ENCODE results near the gene SMIM1.
"Not testable (repeated sequence)": the region's sequence is repeated elsewhere in the genome, so short reads cannot be mapped to it uniquely, and the experiment has no call there.

SMIM1 gene

DNA sequence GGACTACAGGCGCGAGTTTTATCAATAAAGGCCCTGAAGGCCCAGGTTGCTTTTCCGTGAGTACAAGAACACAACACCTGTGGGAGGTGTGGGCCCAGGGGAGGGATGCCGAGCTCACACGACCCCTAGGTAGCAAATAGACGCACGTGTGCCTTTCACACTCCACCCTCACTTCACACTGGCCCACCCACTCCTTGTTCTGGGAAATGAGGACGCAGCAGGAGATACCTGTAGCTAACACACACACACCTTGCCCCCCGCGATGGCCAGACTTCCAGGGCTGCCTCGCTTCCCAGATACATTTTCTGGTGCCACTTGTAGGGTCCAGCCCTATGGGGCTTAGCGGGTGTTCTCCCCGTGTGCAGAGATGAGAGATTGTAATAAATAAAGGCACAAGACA is 24.6 kb upstream of the SMIM1 start:
- no peaks in the 10 kb centered on the region for H3K9me3 ChIP-seq (ENCODE audit: control insufficient read depth, low read length)
- H2AFZ ChIP-seq, result peak overlapping the region; percentile 73
- no peaks in the 10 kb centered on the region for H3K4me1 ChIP-seq
- no peaks in the 10 kb centered on the region for H3K27me3 ChIP-seq (ENCODE audit: control insufficient read depth, insufficient read depth, low read length)
- H3K36me3 ChIP-seq (ENCODE audit: control insufficient read depth, insufficient read depth, low read length), result no peaks in the 10 kb centered on the region
- TF ChIP-seq, protein P1, sequence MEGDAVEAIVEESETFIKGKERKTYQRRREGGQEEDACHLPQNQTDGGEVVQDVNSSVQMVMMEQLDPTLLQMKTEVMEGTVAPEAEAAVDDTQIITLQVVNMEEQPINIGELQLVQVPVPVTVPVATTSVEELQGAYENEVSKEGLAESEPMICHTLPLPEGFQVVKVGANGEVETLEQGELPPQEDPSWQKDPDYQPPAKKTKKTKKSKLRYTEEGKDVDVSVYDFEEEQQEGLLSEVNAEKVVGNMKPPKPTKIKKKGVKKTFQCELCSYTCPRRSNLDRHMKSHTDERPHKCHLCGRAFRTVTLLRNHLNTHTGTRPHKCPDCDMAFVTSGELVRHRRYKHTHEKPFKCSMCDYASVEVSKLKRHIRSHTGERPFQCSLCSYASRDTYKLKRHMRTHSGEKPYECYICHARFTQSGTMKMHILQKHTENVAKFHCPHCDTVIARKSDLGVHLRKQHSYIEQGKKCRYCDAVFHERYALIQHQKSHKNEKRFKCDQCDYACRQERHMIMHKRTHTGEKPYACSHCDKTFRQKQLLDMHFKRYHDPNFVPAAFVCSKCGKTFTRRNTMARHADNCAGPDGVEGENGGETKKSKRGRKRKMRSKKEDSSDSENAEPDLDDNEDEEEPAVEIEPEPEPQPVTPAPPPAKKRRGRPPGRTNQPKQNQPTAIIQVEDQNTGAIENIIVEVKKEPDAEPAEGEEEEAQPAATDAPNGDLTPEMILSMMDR (IDR thresholded peaks at IDR 0.05), result no peak
- H3K4me2 ChIP-seq (ENCODE audit: low read length), result peak overlapping the region; percentile 73
- no peaks in the 10 kb centered on the region for H3K79me2 ChIP-seq
- H3K4me3 ChIP-seq (ENCODE audit: low read depth, low read length), result peak overlapping the region; percentile 64
- H3K9ac ChIP-seq, result no peak overlapping the region
- no peak overlapping the region for H3K27ac ChIP-seq

DNA sequence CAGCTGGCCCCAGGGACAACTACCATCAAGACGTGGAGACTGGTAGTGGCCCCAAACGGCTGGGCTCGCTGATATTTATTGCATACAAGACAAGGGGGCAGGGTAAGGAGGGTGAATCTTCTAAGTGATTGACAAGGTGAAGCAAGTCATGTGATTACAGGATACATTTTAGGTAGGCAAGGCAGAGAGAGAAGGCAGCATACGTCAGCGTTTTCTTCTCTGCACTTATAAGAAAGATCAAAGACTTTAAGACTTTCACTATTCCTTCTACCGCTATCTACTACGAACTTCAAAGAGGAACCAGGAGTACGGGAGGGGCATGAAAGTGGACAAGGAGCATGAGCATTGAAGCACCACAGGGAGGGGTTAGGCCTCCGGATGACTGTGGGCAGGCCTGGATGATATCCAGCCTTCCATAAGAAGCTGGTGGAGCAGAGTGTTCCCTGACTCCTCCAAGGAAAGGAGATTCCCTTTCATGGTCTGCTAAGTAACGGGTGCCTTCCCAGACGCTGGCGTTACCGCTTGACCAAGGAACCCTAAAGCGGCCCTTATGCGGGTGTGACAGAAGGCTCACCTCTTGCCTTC is 24.1 kb upstream of the SMIM1 start:
- H3K79me2 ChIP-seq; H3K9ac ChIP-seq; H3K36me3 ChIP-seq (ENCODE audit: control insufficient read depth, insufficient read depth, low read length); H3K27me3 ChIP-seq (ENCODE audit: control insufficient read depth, insufficient read depth, low read length); H3K4me3 ChIP-seq (ENCODE audit: low read depth, low read length); H2AFZ ChIP-seq; H3K27ac ChIP-seq; H3K9me3 ChIP-seq (ENCODE audit: control insufficient read depth, low read length); H3K4me1 ChIP-seq; H3K4me2 ChIP-seq (ENCODE audit: low read length): not testable (repeated sequence)

DNA sequence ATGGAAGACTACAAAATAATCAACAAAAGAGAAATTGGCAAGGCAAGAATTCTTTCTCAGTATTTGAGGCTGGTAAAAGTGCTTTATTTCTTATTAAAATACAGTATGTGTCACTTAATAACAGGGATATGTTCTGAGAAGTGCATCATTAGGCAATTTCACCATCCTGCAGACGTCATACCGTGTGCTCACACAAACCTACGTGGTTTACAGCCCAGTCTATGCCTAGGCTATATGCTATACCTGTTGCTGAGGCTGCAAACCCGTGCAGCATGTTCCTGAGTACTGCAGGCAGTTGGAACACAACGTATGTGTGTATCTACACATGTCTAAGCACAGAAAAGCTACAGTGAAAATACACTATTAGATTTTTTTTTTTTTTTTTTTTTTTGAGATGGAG is 23.0 kb upstream of the SMIM1 start:
- H3K27me3 ChIP-seq (ENCODE audit: control insufficient read depth, insufficient read depth, low read length), result no peaks in the 10 kb centered on the region
- no peaks in the 10 kb centered on the region for H3K79me2 ChIP-seq
- H3K9me3 ChIP-seq (ENCODE audit: control insufficient read depth, low read length), result no peaks in the 10 kb centered on the region
- TF ChIP-seq, protein P1 (IDR thresholded peaks at IDR 0.05), result no peak
- H2AFZ ChIP-seq, result no peak overlapping the region
- no peak overlapping the region for H3K4me3 ChIP-seq (ENCODE audit: low read depth, low read length)
- no peak overlapping the region for H3K4me2 ChIP-seq (ENCODE audit: low read length)
- H3K9ac ChIP-seq, result no peak overlapping the region
- H3K36me3 ChIP-seq (ENCODE audit: control insufficient read depth, insufficient read depth, low read length), result no peaks in the 10 kb centered on the region
- no peaks in the 10 kb centered on the region for H3K4me1 ChIP-seq
- no peak overlapping the region for H3K27ac ChIP-seq

DNA sequence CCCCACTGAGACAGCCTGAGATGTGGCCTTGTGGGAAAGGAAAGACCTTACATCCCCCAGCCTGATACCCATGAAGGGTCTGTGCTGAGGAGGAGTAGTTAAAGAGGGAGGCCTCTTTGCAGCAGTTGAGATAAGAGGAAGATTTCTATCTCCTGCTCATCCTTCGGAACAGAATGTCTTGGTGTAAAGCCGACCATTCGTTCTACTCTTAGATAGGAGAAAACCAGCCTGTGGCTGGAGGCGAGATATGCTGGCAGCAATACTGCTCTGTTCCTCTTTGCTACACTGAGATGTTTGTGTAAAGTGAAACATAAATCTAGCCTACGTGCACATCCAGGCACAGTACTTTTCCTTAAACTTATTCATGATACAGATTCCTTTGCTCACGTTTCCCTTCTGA is 21.8 kb upstream of the SMIM1 start:
- TF ChIP-seq, protein P1 (IDR thresholded peaks at IDR 0.05), result no peak
- no peaks in the 10 kb centered on the region for H3K4me1 ChIP-seq
- H3K9me3 ChIP-seq (ENCODE audit: control insufficient read depth, low read length), result no peaks in the 10 kb centered on the region
- H2AFZ ChIP-seq, result no peak overlapping the region
- H3K27ac ChIP-seq, result no peak overlapping the region
- H3K4me2 ChIP-seq (ENCODE audit: low read length), result no peak overlapping the region
- no peaks in the 10 kb centered on the region for H3K27me3 ChIP-seq (ENCODE audit: control insufficient read depth, insufficient read depth, low read length)
- no peaks in the 10 kb centered on the region for H3K79me2 ChIP-seq
- no peak overlapping the region for H3K9ac ChIP-seq
- H3K4me3 ChIP-seq (ENCODE audit: low read depth, low read length), result no peak overlapping the region
- no peaks in the 10 kb centered on the region for H3K36me3 ChIP-seq (ENCODE audit: control insufficient read depth, insufficient read depth, low read length)

DNA sequence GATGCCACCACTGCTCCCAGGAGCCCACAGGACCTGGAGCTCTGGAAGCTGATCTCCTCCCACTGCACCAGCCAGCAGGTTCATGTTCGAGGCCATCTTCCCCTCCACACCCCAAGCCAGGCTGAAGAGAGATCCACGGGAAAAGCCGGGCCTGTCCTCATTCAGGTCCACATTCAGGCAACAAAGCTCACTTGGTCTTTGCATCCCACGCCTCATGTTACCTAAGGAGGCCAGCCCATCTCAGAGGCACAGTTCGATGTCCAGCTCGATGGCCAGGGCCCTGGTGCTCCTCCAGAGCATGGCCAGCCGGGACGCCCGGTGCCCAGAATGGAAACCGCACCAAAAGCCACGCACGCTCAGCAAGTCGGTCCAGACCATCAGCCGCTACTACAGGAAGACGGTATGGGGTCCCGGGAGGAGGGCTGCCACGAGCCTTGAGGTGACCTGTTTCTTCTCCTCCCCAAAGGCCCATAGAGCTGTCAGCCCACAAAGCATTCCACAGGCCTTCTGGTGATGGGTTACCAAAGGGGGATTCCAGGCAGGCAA is 20.1 kb upstream of the SMIM1 start, which contains the start of gene CCDC27:
TSS of gene CCDC27 (plus strand) at position 51 of the 546 bp plus-strand sequence. CDS start at position 83, 32 bp downstream.
- H3K27me3 ChIP-seq (ENCODE audit: control insufficient read depth, insufficient read depth, low read length), result no peaks in the 10 kb centered on the region
- TF ChIP-seq, protein P1 (IDR thresholded peaks at IDR 0.05), result no peak

More for the DNA sequence above, 20.1 kb upstream of the SMIM1 start, which contains the start of gene CCDC27:
- no peaks in the 10 kb centered on the region for H3K4me1 ChIP-seq
- H3K79me2 ChIP-seq, result no peaks in the 10 kb centered on the region
- H3K9ac ChIP-seq, result no peak within 1 kb of the TSS
- H2AFZ ChIP-seq, result no peak within 1 kb of the TSS
- H3K9me3 ChIP-seq (ENCODE audit: control insufficient read depth, low read length), result no peaks in the 10 kb centered on the region
- no peak within 1 kb of the TSS for H3K4me2 ChIP-seq (ENCODE audit: low read length)
- no peak within 1 kb of the TSS for H3K27ac ChIP-seq
- H3K36me3 ChIP-seq (ENCODE audit: control insufficient read depth, insufficient read depth, low read length), result no peaks in the 10 kb centered on the region
- no peak within 1 kb of the TSS for H3K4me3 ChIP-seq (ENCODE audit: low read depth, low read length)
